GM10248 (cell line): ENCODE measurements around the gene NFATC2.

Experiments used
- CTCF ChIA-PET: fragments of 300-600 bp; sonication (Branson Sonifier 250); formaldehyde crosslinking; extraction: SDS; loops from one replicate; lab custom pipeline; 2021; ENCODE audit warnings: antibody characterized with exemption; lab: Yijun Ruan, JAX
- POLR2A ChIA-PET: fragments of 350-650 bp; sonication (Branson Sonifier 250); formaldehyde crosslinking; extraction: SDS; loops from one replicate; lab custom pipeline; 2020; ENCODE audit warnings: antibody characterized with exemption; lab: Yijun Ruan, JAX
- DNase-seq: peaks from one replicate; pipeline ENCODE4 v3.0.0; 2012; ENCODE audit errors: extremely low spot score
- TF ChIP-seq, protein P1 (sequence below): IDR thresholded peaks from 2 replicates; pipeline ENCODE4 v1.5.1; 2012; ENCODE audit warnings: mild to moderate bottlenecking, low read depth; ENCODE audit errors: extremely low read depth, missing control alignments, control extremely low read depth

Gene NFATC2

GRCh38 chr20:51403466-51404220 is 138.9 kb downstream of the NFATC2 start:
- TF ChIP-seq, protein P1, sequence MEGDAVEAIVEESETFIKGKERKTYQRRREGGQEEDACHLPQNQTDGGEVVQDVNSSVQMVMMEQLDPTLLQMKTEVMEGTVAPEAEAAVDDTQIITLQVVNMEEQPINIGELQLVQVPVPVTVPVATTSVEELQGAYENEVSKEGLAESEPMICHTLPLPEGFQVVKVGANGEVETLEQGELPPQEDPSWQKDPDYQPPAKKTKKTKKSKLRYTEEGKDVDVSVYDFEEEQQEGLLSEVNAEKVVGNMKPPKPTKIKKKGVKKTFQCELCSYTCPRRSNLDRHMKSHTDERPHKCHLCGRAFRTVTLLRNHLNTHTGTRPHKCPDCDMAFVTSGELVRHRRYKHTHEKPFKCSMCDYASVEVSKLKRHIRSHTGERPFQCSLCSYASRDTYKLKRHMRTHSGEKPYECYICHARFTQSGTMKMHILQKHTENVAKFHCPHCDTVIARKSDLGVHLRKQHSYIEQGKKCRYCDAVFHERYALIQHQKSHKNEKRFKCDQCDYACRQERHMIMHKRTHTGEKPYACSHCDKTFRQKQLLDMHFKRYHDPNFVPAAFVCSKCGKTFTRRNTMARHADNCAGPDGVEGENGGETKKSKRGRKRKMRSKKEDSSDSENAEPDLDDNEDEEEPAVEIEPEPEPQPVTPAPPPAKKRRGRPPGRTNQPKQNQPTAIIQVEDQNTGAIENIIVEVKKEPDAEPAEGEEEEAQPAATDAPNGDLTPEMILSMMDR: no peak
- no peak for DNase-seq
- ChIA-PET CTCF (interaction anchor here (0.7 to 3.0 kb wide), 12 partner anchors 11 to 609 kb away, joined by 3 to 20 read pairs (median 4); partner anchors contain the start of genes BCAS4 and NFATC2), POLR2A (interaction anchor here (1.4 kb wide), 1 partner anchor 57 kb away, joined by 4 read pairs; no protein-coding TSS in a partner anchor)

- TF ChIP-seq, protein P1: no peak
- ChIA-PET CTCF (interaction anchor here (1.0 to 2.4 kb wide), 4 partner anchors 13 to 607 kb away, joined by 3 to 17 read pairs (median 4); partner anchors contain the start of gene BCAS4), POLR2A (no interaction called here)
- DNase-seq: no peak
Measured at GRCh38 chr20:51402201-51402600, 140.3 kb downstream of the NFATC2 start.

DNA sequence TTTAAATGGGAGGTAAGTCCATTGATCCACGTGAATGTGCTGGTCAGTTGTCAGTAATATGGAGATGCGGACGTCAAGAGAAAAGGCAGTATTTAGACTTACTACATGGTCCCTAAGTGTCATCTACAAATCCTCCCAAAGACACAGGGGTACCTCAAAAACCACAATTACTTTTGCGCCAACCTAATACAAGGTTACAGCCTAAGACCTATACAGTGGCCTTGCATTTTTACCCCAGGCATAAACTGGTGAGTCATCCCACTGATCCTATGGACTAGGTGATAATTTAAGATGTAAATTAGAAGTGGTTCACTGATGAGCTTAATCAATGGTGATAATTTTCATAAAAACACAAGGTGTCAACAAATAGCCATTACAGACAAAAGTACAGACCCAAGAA is 141.0 kb downstream of the NFATC2 start:
- POLR2A ChIA-PET: no interaction called here
- CTCF ChIA-PET: interaction anchor here (1.2 to 2.6 kb wide), 5 partner anchors 15 to 607 kb away, joined by 3 to 17 read pairs (median 5); partner anchors contain the start of gene BCAS4
- no peak for DNase-seq
- TF ChIP-seq, protein P1: no peak

- DNase-seq: peak; percentile 87
- ChIA-PET POLR2A (interaction anchor here (0.5 to 0.6 kb wide), 3 partner anchors 20 to 142 kb away, joined by 3 to 5 read pairs (median 3); partner anchors contain the start of gene NFATC2), CTCF (interaction anchor here (1.2 to 2.6 kb wide), 5 partner anchors 14 to 223 kb away, joined by 3 to 17 read pairs (median 5); no protein-coding TSS in a partner anchor)
- TF ChIP-seq, protein P1: no peak
Measured at GRCh38 chr20:51400051-51400926, 142.2 kb downstream of the NFATC2 start.

GRCh38 chr20:51399006-51399890 is 143.3 kb downstream of the NFATC2 start:
- no peak for DNase-seq
- CTCF ChIA-PET: interaction anchor here (1.1 to 2.6 kb wide), 3 partner anchors 11 to 196 kb away, joined by 3 to 14 read pairs (median 5); no protein-coding TSS in a partner anchor
- TF ChIP-seq, protein P1: no peak
- POLR2A ChIA-PET: no interaction called here
